ENCODE results near the gene CCDC154.

The CCDC154 gene

GRCh38 chr16:1438229-1439057 is 5.9 kb downstream of the CCDC154 start:
- no peak for DNase-seq (ENCODE audit: low read depth, low spot score)

GRCh38 chr16:1437606-1438005 is 6.8 kb downstream of the CCDC154 start:
- DNase-seq (ENCODE audit: low read depth, low spot score) = no peak

GRCh38 chr16:1436731-1437355 is 7.5 kb downstream of the CCDC154 start:
- no peak for DNase-seq (ENCODE audit: low read depth, low spot score)

GRCh38 chr16:1435921-1436697 is 8.2 kb downstream of the CCDC154 start:
- DNase-seq (ENCODE audit: low read depth, low spot score) = no peak

DNA sequence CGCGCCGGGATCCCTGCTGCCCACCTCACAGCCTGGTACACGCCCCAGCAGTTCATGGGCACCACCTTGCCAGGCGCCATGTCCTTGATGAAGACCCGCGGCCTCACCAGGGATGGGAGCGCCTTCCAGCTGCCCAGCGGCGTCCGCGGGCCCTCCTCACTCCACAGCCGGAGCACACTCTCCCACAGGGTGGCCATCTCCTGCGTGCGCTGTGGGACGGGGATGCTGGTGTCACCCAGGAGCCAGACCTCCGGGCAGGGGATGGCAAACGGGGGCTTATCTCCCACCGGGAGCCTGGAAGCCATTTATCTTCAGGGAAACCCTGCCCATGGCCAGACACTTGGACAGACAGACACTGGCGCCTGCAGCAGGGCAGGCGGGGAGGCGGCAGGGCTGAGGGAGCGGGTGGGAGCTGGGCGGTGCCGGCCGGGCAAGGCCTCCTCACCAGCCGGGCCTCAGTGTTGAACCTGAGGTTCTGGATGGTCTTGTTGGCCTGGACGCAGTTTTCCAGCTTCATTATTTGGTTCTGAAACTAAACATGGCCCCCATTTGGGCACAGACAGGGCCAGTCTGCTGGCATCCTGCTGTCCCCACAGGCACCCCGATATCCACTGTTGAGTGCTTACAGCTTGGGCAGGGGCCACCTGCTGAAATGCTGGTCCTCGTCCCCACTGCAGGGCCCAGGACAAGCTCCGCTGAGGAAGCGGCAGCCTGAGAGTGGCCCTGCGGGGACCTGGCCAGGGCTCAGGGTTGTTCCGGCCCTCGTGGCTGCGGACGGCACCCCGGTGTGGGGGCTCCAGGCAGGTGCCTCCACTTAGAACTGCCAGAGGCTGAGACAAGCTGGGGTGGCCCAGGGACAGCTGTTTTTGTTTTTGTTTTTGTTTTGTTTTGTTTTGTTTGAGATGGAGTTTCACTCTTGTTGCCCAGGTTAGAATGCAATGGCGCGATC is 9.4 kb downstream of the CCDC154 start:
- no peak for DNase-seq (ENCODE audit: low read depth, low spot score)

DNA sequence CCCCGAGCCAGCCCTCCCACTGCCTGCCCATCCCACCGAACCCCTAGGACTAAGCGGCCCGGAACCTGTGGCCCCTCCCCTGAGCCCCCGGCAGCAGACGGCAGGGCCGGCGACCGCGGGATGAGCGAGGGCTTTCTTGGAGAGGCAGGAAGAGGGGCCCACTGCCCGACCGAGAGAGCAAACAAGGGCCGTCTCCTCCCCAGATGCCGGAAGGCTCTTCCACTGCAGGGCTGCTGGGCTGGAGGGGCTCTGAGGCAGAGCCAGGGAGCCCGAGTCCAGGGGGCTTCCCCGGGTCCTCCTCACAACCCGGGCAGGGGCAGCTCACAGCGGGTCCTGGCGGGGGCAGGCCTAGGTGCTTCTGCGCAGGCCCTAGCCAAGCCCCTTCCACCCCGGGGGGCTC is 10.6 kb downstream of the CCDC154 start:
- no peak for DNase-seq (ENCODE audit: low read depth, low spot score)

GRCh38 chr16:1433263-1433560 is 11.1 kb downstream of the CCDC154 start:
- no peak for DNase-seq (ENCODE audit: low read depth, low spot score)

GRCh38 chr16:1432388-1433262 is 11.7 kb downstream of the CCDC154 start:
- no peak for DNase-seq (ENCODE audit: low read depth, low spot score)

DNA sequence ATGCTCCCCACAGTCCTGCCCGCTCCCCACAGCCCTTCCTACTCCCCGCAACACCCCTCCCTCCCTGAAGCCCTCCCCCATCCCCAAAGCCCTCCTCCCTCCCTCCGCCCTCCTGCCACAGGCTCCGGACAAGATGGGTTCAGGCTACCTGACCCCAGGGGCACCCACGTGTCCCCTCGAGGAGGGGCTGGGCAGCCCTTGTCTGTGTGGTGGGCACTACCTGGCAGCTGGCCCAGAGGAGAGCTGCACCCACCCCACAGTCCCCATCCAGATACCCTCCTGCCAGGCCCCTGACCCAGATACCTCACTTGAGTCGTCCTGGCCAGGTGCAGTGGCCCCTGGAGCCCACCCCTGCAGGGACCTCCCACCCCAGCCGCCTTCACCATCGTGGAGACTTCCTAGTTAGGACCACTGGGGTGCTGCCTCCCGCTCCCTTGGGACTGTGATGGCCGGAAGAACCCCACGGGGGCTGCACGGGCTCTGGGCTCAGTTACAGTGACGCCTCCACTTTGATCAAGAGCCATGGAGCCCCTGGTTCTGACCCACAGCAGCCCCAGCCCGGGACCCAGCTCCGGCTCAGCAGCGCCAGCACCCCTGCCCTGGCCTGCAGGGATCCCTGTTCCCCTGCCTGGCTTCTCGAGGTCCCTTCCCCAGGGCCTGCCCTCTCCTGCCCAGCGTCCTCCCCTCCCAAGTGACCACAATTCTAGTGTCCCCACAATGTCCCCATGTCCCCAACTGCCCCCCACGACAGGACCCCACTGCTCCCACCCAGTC is 12.7 kb downstream of the CCDC154 start:
- no peak for DNase-seq (ENCODE audit: low read depth, low spot score)

DNA sequence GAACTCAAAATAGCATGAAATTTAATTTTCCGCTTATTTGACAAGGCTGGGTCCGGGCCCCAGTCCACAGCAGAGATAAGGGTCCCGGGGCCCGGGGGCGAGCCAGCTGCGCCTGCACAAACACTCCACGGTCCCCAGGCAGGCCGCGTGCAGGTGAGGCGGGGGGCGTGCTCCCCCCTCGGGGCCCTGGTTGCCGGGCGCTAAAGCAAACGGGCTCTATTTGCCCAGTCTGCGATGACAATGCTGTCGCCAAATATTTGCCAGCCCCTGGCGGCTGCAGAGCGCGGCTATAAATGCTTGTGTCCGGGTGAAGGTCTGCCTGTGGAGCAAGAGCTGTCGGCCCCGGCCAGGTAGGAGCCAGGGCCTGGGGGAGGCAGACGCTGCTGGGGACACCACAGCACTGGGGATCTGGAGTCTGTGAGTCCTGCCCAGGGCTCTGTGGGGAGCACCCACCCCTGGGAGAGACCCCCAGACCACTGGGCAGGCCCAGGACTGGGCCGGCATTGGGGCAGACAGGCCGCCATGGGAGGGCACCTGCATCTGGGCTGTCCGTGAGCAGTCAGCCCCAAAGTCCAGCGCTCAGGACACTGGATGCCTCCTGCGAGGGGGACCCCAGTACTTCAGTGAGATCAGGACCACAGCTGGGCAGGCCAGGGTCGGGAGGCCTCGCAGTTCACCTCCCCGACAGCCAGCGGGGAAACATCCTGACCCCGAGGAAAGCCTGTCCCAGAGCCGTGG is 13.4 kb downstream of the CCDC154 start, which contains the start of gene PERCC1:
Gene PERCC1 (plus strand): TSS at position 320 of the 738 bp plus-strand sequence. CDS start 1,516 bp downstream, outside the sequence.
- DNase-seq (ENCODE audit: low read depth, low spot score) = no peak

DNA sequence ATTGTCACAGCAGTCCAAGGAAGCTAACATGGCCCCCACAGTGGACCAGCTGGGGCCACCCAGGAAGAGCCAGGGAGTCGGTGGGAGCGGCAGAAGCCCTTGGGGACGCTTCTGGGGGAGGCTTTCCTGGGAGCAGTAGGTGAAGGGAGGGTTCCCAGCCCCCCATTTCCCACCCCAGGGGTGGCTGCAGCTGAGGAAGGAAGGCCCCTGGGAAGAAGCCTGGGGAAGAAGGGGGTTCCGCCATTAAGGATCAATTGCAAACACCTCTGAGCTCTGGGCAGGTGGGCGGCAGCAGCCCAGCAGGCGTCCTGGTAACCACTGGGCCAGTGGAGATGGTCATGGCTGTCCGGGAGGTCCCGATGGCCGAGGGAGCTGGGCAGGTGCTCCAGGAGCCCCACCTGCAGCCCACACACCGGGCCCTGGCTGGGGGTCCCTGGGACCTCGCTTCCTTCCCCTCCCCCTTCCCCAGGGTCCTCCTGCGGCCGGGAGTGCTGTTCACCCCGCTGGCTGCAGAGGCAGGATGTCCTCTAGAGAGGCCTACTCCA is 14.1 kb downstream of the CCDC154 start:
- no peak for DNase-seq (ENCODE audit: low read depth, low spot score)

DNA sequence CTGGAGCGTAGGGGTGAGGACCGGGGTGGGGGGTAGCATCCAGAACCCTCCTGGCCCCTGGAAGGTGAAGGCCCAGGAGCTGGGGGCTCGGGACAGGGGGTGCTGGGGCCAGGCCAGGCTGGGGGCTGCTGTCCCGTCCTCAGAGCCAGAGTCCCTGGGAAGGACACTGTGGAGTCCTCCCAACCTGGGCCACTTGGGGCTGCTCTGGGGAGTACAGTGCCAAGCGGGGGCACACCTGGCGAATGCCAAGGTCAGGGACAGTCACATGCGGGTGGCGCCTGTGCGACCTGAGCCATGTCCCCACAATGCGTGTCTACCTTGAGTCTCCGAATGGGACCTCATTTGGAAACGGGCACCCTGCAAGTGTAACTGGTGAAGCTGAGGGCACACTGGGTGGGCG is 14.7 kb downstream of the CCDC154 start:
- no peak for DNase-seq (ENCODE audit: low read depth, low spot score)

GRCh38 chr16:1429012-1429411 is 15.3 kb downstream of the CCDC154 start:
- no peak for DNase-seq (ENCODE audit: low read depth, low spot score)

DNA sequence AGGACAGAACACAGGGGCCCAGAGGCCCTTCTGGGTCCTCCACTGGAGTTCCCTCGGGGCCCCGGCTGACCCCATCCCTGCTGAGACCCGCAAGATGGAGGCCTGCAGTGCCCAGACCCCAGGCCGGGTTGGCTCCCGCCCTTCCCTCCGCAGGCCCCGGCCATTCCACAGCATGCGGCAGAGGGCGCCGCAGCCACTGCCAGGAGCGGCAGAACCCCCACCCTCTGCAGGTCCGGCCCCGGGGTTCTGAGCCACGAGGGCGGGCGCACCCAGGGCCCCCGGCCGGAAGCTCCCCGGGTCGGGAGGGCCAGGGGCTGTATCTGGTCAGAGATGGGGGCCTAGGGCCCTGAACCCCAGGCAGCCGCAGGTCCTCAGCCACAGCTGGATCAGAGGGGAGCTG is 15.8 kb downstream of the CCDC154 start:
- DNase-seq (ENCODE audit: low read depth, low spot score) = peak; percentile 57

- peak; percentile 15 for DNase-seq (ENCODE audit: low read depth, low spot score)
These were observed 16.6 kb downstream of the CCDC154 start for GRCh38 chr16:1427473-1428461.

DNA sequence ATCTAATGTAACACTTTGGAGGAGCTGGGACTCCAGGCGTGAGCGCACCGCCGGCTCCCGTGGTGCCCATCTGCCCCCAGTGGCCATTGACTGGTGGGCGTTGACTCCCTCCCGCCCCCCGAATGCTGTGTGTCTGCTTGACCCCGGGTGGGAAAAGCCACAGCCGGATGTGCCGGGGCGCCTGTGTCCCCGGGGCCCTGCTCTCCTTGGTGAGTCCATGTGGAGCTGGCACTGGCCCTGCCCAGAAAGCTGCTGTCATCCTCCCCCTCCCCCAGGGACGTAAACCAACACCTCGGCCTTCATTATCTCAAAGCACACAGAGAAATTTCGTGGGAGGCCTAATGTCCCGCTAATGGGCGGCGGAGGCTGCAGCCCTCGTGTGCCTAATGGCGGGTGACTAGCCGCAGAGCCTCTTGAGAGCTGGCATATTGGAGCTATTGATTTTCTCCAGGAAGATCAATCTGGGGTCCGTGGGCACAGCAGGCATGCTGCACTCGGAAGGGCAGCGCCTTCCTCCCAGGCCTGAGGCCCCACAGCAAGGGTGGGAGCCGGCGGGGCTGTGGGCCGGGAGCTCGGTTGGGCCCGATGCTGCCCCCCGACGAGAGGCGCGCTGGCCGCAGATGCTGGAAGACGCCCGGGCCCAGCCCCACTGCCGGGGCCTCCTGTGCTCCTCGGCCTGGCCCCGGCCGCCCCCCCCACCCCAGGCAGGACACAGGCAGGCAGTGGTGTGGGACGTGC is 17.5 kb downstream of the CCDC154 start:
- peak; percentile 31 for DNase-seq (ENCODE audit: low read depth, low spot score)

All from ELF-1 (cell line).